CD4-positive, alpha-beta memory T cell (primary cell): Measurements from ENCODE around the gene GSK3B. TPM values are rescaled to one million over a fixed set of nuclear protein-coding genes. Genes with fewer than 3 reads are reported as not detected.

ENCODE experiments used
- CTCF ChIA-PET: fragments of 350-600 bp; sonication (Branson Sonifier 250); formaldehyde crosslinking; loops from one replicate; lab custom pipeline; 2021; ENCODE audit warnings: inconsistent platforms; ENCODE audit not compliant: partially characterized antibody; lab: Charles Lee
- POLR2A ChIA-PET: fragments of 350-600 bp; sonication (Branson Sonifier 250); formaldehyde crosslinking; loops from one replicate; lab custom pipeline; 2021; ENCODE audit not compliant: partially characterized antibody; lab: Charles Lee
- DNase-seq, 5 donors: peaks; one replicate each; pipeline versions ENCODE4 v3.0.0 to v3.0.0-alpha.2; 2020 to 2022; ENCODE audit warnings: mixed read lengths in 1 of 5
- H3K27ac ChIP-seq: one replicate; pipeline ENCODE4 v1.7.0; 2013; ENCODE audit warnings: low read depth, low read length
- H3K27me3 ChIP-seq: 2 replicates; pipeline ENCODE4 v1.7.0; 2013; ENCODE audit warnings: mild to moderate bottlenecking, low read length, moderate library complexity; ENCODE audit not compliant: insufficient read depth
- H3K36me3 ChIP-seq: 2 replicates; pipeline ENCODE4 v1.7.0; 2013; ENCODE audit warnings: mild to moderate bottlenecking, low read length, moderate library complexity; ENCODE audit not compliant: insufficient read depth
- H3K4me1 ChIP-seq: 2 replicates; pipeline ENCODE4 v1.7.0; 2013; ENCODE audit warnings: mild to moderate bottlenecking, low read length, moderate library complexity; ENCODE audit not compliant: insufficient read depth
- H3K4me3 ChIP-seq, 2 donors: one replicate each; pipeline ENCODE4 v1.7.0; 2013; ENCODE audit warnings: low read length in 2 of 2, mild to moderate bottlenecking in 1 of 2
- H3K9me3 ChIP-seq, 2 donors: one replicate each; pipeline ENCODE4 v1.7.0; 2013; ENCODE audit warnings: low read length in 2 of 2, control low read depth in 1 of 2; ENCODE audit not compliant: control insufficient read depth in 1 of 2
- H3K27ac Mint-ChIP-seq, 7 donors: one replicate each; pipeline ENCODE4 v1.8.0; 2020 to 2021; ENCODE audit warnings: mixed read lengths in 7 of 7, mild to moderate bottlenecking in 6 of 7, inconsistent platforms in 3 of 7, moderate library complexity in 3 of 7
- H3K27me3 Mint-ChIP-seq, 2 donors: one replicate each; pipeline ENCODE4 v1.8.0; 2020 to 2021; ENCODE audit warnings: mixed read lengths in 2 of 2
- H3K36me3 Mint-ChIP-seq, 2 donors: one replicate each; pipeline ENCODE4 v1.8.0; 2020 to 2021; ENCODE audit warnings: mixed read lengths in 2 of 2, inconsistent platforms in 1 of 2, mild to moderate bottlenecking in 1 of 2
- H3K4me1 Mint-ChIP-seq, 4 donors: one replicate each; pipeline ENCODE4 v1.8.0; 2020 to 2021; ENCODE audit warnings: mixed read lengths in 4 of 4, mild to moderate bottlenecking in 1 of 4
- H3K4me3 Mint-ChIP-seq, 8 donors: one replicate each; pipeline ENCODE4 v1.8.0; 2020 to 2021; ENCODE audit warnings: mixed read lengths in 8 of 8, mild to moderate bottlenecking in 7 of 8, moderate library complexity in 6 of 8, inconsistent platforms in 3 of 8
- H3K9me3 Mint-ChIP-seq, 8 donors: one replicate each; pipeline ENCODE4 v1.8.0; 2020 to 2021; ENCODE audit warnings: mixed read lengths in 8 of 8, mild to moderate bottlenecking in 5 of 8, inconsistent platforms in 3 of 8, moderate library complexity in 1 of 8
- intact Hi-C: fragments of 100-400 bp; cut with micrococcal nuclease; formaldehyde crosslinking; loops from one replicate; pipeline ENCODE4 v1.15.1; 2023
- polyA plus RNA-seq, 2 donors: library from polyadenylated mRNA; unstranded; fragments of 300-500 nt; fragmentation: Illumina TruSeq; gene quantifications; one replicate each; pipeline ENCODE4 v1.2.3, GENCODE V29; 2021
- total RNA-seq, 2 experiments: library from RNA; stranded (reverse); gene quantifications; one replicate each; pipeline ENCODE4 v1.2.3, GENCODE V29; 2021

Gene GSK3B
- total and polyA plus RNA-seq, 4 experiments from 2014 or later: 10.4 to 35.0 (median 25.5) TPM

DNA sequence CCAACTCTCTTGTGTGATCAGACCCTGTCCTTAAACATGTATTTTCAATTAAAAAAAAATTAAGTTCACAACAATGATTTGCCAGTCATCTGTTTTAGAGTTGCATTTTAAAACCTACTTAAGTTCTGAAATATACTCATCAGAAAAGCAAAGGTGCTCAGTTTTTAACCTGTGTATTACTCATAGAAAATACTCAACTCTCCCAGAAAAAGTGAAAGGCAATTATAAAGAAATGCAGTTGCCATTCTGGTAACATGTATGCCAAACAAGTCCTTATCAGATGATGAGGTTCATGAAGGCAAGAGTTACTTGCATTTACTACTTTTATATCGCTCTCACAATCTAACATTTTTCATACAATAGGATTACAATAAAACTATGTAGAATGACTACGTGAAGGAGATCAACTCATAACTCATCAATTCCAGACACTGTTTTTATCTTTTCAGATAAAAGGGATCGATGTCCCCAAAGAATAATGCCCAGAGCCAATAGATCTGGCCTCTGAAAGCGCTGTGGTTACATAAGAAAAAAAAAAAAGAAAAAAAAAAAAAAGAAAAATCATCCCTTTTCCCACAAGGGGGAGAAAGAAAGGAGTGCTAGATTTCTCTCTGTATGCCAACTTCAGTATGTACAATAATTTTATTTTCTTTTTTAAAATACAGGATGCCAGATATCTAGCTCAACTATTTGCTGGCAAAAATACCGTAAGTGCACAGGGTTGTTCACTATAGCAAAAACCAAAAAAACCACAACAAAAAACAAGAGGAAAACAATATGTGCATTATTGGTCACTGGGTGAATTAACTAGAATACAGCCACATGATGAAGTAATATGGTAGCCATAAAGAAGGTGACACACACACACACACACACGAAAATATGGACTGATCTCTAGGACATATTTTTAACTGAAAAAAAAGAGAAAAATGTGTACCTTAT is 175.0 kb downstream of the GSK3B start:
- no peaks in the 10 kb centered on the region for H3K27me3 Mint-ChIP-seq
- H3K9me3 ChIP-seq: no peaks in the 10 kb centered on the region
- peaks cover 10% of the 10 kb centered on the region for H3K4me1 ChIP-seq
- DNase-seq: no peak
- ChIA-PET POLR2A (no interaction called here), CTCF (no interaction called here)
- peak overlapping the region in 5 of 8 donors; percentile 21 to 43 (median 35) for H3K4me3 Mint-ChIP-seq
- H3K27ac ChIP-seq: no peak overlapping the region
- peaks cover 0 to 2% (median 0%) of the 10 kb centered on the region in 8 donors for H3K9me3 Mint-ChIP-seq
- no peaks in the 10 kb centered on the region for H3K36me3 ChIP-seq
- peaks cover 11 to 24% (median 16%) of the 10 kb centered on the region in 4 donors for H3K4me1 Mint-ChIP-seq
- H3K4me3 ChIP-seq: no peak overlapping the region
- H3K27me3 ChIP-seq: no peaks in the 10 kb centered on the region
- peaks cover 24 to 29% of the 10 kb centered on the region in 2 donors for H3K36me3 Mint-ChIP-seq
- intact Hi-C loops: no loop called here
- H3K27ac Mint-ChIP-seq: peak overlapping the region in 1 of 7 donors; percentile 15

DNA sequence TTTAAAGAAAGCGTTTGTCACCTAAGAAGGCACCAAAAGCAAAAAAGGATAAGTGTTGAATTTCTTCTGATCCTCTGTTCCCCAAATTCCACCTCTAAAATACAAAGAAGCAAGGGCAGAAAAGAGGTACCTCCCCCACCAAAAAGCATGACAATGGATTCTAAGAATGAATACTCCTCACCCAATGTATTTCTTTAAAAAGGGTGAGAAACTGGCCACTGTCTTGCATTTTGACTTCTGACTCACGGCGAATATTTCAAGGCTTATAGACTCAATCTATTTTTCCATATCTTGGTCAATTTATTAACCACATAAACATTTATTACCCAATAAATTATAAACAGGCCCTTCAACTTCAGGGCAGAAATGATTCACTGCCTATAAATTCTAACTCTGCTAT is 181.2 kb downstream of the GSK3B start:
- Mint-ChIP-seq H3K36me3 (peaks cover 39 to 41% of the 10 kb centered on the region in 2 donors), H3K27me3 (no peaks in the 10 kb centered on the region), H3K4me3 (no peak overlapping the region), H3K27ac (no peak overlapping the region), H3K4me1 (peaks cover 11 to 23% (median 19%) of the 10 kb centered on the region in 4 donors), H3K9me3 (no peaks in the 10 kb centered on the region)
- ChIA-PET CTCF (no interaction called here), POLR2A (no interaction called here)
- H3K9me3 ChIP-seq: no peaks in the 10 kb centered on the region
- no peak for DNase-seq
- intact Hi-C loops: loop anchor here (5.0 kb wide), 1 partner anchor 179 kb away; the partner anchor contains the start of gene GSK3B
- H3K4me3 ChIP-seq: no peak overlapping the region
- H3K27ac ChIP-seq: no peak overlapping the region
- peaks cover 16% of the 10 kb centered on the region for H3K4me1 ChIP-seq
- peaks cover 5% of the 10 kb centered on the region for H3K36me3 ChIP-seq
- no peaks in the 10 kb centered on the region for H3K27me3 ChIP-seq

DNA sequence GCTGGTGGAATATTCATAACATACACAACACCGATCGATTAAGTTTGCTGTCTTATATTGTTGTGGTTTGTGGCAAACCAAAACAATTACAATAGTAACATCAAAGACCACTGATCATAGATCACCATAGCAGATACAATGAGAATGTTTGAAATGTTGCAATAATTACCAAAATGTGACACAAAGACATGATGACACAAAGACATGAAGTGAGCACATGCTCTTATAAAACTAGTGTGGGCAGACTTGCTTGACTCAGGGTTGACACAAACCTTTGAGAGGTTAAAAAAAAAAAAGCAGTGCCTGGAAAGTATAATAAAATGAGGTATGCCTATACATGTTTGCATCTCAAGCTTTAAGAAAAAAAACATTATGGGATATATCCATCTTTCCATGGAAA is 182.0 kb downstream of the GSK3B start:
- peaks cover 39 to 43% of the 10 kb centered on the region in 2 donors for H3K36me3 Mint-ChIP-seq
- POLR2A ChIA-PET: interaction anchor here (0.5 kb wide), 1 partner anchor 40 kb away, joined by 3 read pairs; no protein-coding TSS in a partner anchor

DNA sequence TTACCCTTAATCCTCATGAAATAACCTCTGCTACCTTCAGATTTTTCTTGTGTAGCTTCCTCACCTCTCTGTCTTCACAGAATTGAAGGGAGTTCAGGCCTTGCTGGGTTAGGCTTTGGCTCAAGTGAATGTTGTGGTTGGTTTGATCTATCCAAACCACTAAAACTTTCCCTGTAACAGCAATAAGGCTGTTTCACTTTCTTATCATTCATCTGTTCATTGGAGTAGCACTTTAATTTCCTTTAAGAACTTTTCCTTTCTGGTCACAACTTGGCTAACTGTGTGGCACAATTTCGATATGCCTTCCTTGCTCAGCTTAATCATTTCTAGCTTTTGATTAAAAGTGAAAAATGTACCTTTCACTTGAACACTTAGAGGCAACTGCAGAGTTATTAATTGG is 182.5 kb downstream of the GSK3B start:
- Histone ChIP-seq H3K4me3 (no peak overlapping the region), H3K9me3 (no peaks in the 10 kb centered on the region), H3K4me1 (peaks cover 16% of the 10 kb centered on the region), H3K36me3 (peaks cover 5% of the 10 kb centered on the region), H3K27me3 (no peaks in the 10 kb centered on the region), H3K27ac (no peak overlapping the region)
- POLR2A ChIA-PET: interaction anchor here (0.6 to 0.7 kb wide), 2 partner anchors 183 to 286 kb away, joined by 3 read pairs; partner anchors contain the start of gene GSK3B
- Mint-ChIP-seq H3K4me3 (peak overlapping the region in 6 of 8 donors; percentile 1 to 73 (median 44)), H3K4me1 (peaks cover 11 to 23% (median 18%) of the 10 kb centered on the region in 4 donors), H3K27ac (peak overlapping the region in 6 of 7 donors; percentile 13 to 80 (median 52)), H3K9me3 (no peaks in the 10 kb centered on the region), H3K27me3 (no peaks in the 10 kb centered on the region), H3K36me3 (peaks cover 39 to 45% of the 10 kb centered on the region in 2 donors)
- peak in 1 of 5 donors; percentile 12 for DNase-seq
- CTCF ChIA-PET: interaction anchor here (1.6 kb wide), 1 partner anchor 19 kb away, joined by 7 read pairs; no protein-coding TSS in a partner anchor
- intact Hi-C loops: loop anchor here (5.0 kb wide), 1 partner anchor 181 kb away; the partner anchor contains the start of gene GSK3B

More for the DNA sequence above, 182.0 kb downstream of the GSK3B start:
- Mint-ChIP-seq H3K9me3 (no peaks in the 10 kb centered on the region), H3K4me1 (peaks cover 11 to 23% (median 19%) of the 10 kb centered on the region in 4 donors), H3K4me3 (peak overlapping the region in 6 of 8 donors; percentile 1 to 73 (median 44)), H3K27me3 (no peaks in the 10 kb centered on the region), H3K27ac (peak overlapping the region in 6 of 7 donors; percentile 13 to 80 (median 52))
- CTCF ChIA-PET: interaction anchor here (1.6 kb wide), 1 partner anchor 19 kb away, joined by 7 read pairs; no protein-coding TSS in a partner anchor
- no peak overlapping the region for H3K4me3 ChIP-seq
- DNase-seq: no peak
- peaks cover 5% of the 10 kb centered on the region for H3K36me3 ChIP-seq
- H3K9me3 ChIP-seq: no peaks in the 10 kb centered on the region
- peaks cover 16% of the 10 kb centered on the region for H3K4me1 ChIP-seq
- no peak overlapping the region for H3K27ac ChIP-seq
- intact Hi-C loops: loop anchor here (5.0 kb wide), 1 partner anchor 180 kb away; the partner anchor contains the start of gene GSK3B
- H3K27me3 ChIP-seq: no peaks in the 10 kb centered on the region

DNA sequence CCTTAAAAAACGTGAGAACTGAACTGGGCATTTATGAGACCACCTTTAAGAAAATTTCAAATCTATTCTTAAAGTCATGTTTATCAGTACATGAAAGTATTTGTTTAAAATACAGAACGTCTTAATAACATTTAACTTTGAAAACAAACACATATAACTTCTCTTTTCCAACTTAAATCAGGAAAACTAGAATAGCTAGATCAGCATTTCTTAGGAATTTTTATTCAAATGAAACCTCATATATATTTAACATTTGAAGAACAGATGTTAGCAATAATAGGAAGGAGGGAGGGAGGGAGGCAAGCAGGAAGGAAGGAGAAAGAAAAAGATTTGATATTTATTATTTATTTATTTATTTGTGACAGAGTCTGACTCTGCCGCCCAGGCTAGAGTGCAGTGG is 192.2 kb downstream of the GSK3B start:
- POLR2A ChIA-PET: no interaction called here
- intact Hi-C loops: no loop called here
- no peaks in the 10 kb centered on the region for H3K27me3 Mint-ChIP-seq

DNA sequence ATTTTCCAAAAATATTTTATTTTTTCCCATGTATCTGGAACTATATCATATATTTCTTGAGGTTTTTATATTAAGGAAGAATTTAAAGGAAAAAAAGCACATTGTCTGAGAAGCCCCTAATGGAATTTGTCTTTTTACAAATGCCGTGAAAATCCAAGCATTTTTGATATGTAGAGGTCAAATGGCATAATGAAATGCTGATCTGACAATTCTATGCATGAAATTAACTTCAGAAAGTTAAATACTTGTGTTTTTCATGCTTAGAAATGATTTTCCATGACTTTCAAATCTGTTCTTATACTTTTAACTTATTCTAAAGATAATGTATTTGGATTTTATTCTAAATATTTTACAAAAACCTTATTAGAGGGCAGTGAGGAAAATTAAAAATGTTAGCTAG is 193.1 kb downstream of the GSK3B start:
- Mint-ChIP-seq H3K27ac (no peak overlapping the region), H3K36me3 (peaks cover 20 to 34% of the 10 kb centered on the region in 2 donors), H3K9me3 (peaks cover 0 to 1% (median 0%) of the 10 kb centered on the region in 8 donors), H3K27me3 (no peaks in the 10 kb centered on the region), H3K4me3 (no peak overlapping the region), H3K4me1 (peaks cover 0 to 4% (median under 1%) of the 10 kb centered on the region in 4 donors)
- intact Hi-C loops: no loop called here
- Histone ChIP-seq H3K4me1 (no peaks in the 10 kb centered on the region), H3K9me3 (no peaks in the 10 kb centered on the region), H3K27ac (no peak overlapping the region), H3K27me3 (no peaks in the 10 kb centered on the region), H3K36me3 (peaks cover 12% of the 10 kb centered on the region), H3K4me3 (no peak overlapping the region)
- POLR2A ChIA-PET: no interaction called here
- CTCF ChIA-PET: no interaction called here
- no peak for DNase-seq

More for the DNA sequence above, 192.2 kb downstream of the GSK3B start:
- Histone ChIP-seq H3K27ac (no peak overlapping the region), H3K4me1 (no peaks in the 10 kb centered on the region), H3K4me3 (no peak overlapping the region), H3K9me3 (no peaks in the 10 kb centered on the region), H3K27me3 (no peaks in the 10 kb centered on the region), H3K36me3 (peaks cover 12% of the 10 kb centered on the region)
- no peak overlapping the region for H3K4me3 Mint-ChIP-seq
- peaks cover 15 to 34% of the 10 kb centered on the region in 2 donors for H3K36me3 Mint-ChIP-seq
- peaks cover 0 to 4% (median under 1%) of the 10 kb centered on the region in 4 donors for H3K4me1 Mint-ChIP-seq
- CTCF ChIA-PET: no interaction called here
- H3K9me3 Mint-ChIP-seq: peaks cover 0 to 1% (median 0%) of the 10 kb centered on the region in 8 donors
- no peak for DNase-seq
- no peak overlapping the region for H3K27ac Mint-ChIP-seq

DNA sequence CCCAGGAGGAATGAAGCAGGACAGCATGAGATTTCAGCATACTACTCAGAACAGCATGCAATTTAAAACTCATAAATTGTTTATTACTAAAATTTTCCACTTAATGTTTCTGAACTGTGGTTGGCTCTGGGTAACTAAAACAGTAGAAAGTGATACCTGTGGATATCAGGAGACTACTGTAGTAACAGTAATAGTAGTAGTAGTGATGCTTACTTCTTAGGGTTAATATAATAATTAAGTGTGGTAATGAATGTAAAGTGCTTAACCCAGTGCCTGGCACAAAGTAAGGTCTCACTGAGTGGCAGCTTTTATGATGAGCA is 195.1 kb downstream of the GSK3B start:
- Histone ChIP-seq H3K9me3 (no peaks in the 10 kb centered on the region), H3K27me3 (no peaks in the 10 kb centered on the region), H3K27ac (no peak overlapping the region), H3K4me1 (no peaks in the 10 kb centered on the region), H3K36me3 (peaks cover 8% of the 10 kb centered on the region), H3K4me3 (no peak overlapping the region)
- Mint-ChIP-seq H3K4me3 (no peak overlapping the region), H3K27ac (peak overlapping the region in 1 of 7 donors; percentile 53), H3K36me3 (peaks cover 15 to 28% of the 10 kb centered on the region in 2 donors), H3K27me3 (no peaks in the 10 kb centered on the region), H3K4me1 (peaks cover 0 to 6% (median 0%) of the 10 kb centered on the region in 4 donors), H3K9me3 (peaks cover 0 to 1% (median 0%) of the 10 kb centered on the region in 8 donors)
- POLR2A ChIA-PET: no interaction called here
- CTCF ChIA-PET: no interaction called here
- intact Hi-C loops: loop anchor here (10.0 kb wide), 1 partner anchor 446 kb away; the partner anchor contains the start of gene LRRC58
- no peak for DNase-seq
